RWPE2 (cell line): ENCODE results near the gene LILRB3.

Experiments
- ATAC-seq: fragments of 200-7000 bp; cut with Tn5 transposase; 3 replicates; pipeline ENCODE4 v1.9.1; 2021; ENCODE audit warnings: low read depth
- DNase-seq: peaks from one replicate; pipeline ENCODE4 v3.0.0-alpha.2; 2020; ENCODE audit warnings: low spot score
- H3K27ac ChIP-seq: fragments of 450-650 bp; 2 replicates; pipeline ENCODE4 v1.5.1; 2017; ENCODE audit warnings: mild to moderate bottlenecking; ENCODE audit not compliant: poor library complexity, severe bottlenecking
- H3K27me3 ChIP-seq: fragments of 250-450 bp; sonication (Bioruptor Pico); 2 replicates; pipeline ENCODE4 v1.5.1; 2021; ENCODE audit warnings: mild to moderate bottlenecking, moderate library complexity; ENCODE audit not compliant: insufficient read depth, poor library complexity, severe bottlenecking
- H3K36me3 ChIP-seq: fragments of 250-450 bp; sonication (Bioruptor Pico); 2 replicates; pipeline ENCODE4 v1.5.1; 2020; ENCODE audit warnings: low read depth, mild to moderate bottlenecking, moderate library complexity
- H3K4me1 ChIP-seq: fragments of 250-450 bp; sonication (Bioruptor Pico); 2 replicates; pipeline ENCODE4 v1.5.1; 2021; ENCODE audit warnings: mild to moderate bottlenecking, moderate library complexity; ENCODE audit not compliant: insufficient read depth, poor library complexity, severe bottlenecking
- H3K4me3 ChIP-seq: fragments of 250-450 bp; sonication (Bioruptor Pico); 2 replicates; pipeline ENCODE4 v1.5.1; 2021; ENCODE audit warnings: mild to moderate bottlenecking, moderate library complexity; ENCODE audit not compliant: severe bottlenecking
- H3K9me3 ChIP-seq: fragments of 250-450 bp; sonication (Bioruptor Pico); 2 replicates; pipeline ENCODE4 v1.5.1; 2021; ENCODE audit warnings: mild to moderate bottlenecking, moderate library complexity; ENCODE audit not compliant: severe bottlenecking
- TF ChIP-seq, protein P1 (sequence below): fragments of 450-650 bp; IDR thresholded peaks from one replicate; pipeline ENCODE4 v1.5.1; 2017; ENCODE audit warnings: mild to moderate bottlenecking, moderate library complexity; ENCODE audit not compliant: poor library complexity, severe bottlenecking

Gene LILRB3

DNA sequence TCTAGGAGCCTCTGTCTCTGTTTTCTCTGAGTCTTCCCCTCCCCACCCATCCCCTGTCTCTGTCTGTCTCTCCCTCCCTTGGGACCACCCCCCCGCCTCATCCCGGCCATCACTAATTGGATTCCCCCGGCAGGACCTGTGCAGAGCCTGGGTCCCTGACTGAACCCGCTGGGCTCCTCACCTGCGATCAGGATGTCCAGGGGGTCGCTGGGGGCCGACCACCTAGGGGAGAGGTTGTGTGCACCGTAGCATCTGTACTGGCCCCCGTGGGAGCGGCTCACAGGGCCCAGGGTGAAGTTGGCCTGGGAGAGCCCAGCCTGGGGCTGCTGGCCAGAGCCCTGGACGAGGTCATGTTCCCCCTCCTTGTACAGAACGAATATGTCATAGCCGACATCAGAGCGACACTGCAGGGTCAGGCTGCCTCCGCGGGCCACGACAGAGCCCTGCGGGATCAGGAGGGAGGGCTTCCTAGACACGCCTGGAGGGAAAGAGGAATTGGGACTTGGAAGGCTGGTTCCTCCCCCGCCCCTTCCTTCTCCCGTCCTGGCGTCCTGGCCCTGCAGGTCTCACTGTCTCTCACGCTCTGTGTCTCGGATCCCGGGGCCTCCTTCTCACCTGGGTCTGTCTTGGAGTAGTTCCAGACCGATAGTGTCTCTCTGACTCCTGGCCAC is 32.4 kb upstream of the LILRB3 start:
- H3K27ac ChIP-seq = no peak overlapping the region
- DNase-seq (no peak), ATAC-seq (no peak)
- H3K27me3 ChIP-seq = peaks cover 29% of the 10 kb centered on the region
- no peaks in the 10 kb centered on the region for H3K36me3 ChIP-seq
- no peaks in the 10 kb centered on the region for H3K4me1 ChIP-seq
- H3K4me3 ChIP-seq = no peak overlapping the region
- TF ChIP-seq, protein P1, sequence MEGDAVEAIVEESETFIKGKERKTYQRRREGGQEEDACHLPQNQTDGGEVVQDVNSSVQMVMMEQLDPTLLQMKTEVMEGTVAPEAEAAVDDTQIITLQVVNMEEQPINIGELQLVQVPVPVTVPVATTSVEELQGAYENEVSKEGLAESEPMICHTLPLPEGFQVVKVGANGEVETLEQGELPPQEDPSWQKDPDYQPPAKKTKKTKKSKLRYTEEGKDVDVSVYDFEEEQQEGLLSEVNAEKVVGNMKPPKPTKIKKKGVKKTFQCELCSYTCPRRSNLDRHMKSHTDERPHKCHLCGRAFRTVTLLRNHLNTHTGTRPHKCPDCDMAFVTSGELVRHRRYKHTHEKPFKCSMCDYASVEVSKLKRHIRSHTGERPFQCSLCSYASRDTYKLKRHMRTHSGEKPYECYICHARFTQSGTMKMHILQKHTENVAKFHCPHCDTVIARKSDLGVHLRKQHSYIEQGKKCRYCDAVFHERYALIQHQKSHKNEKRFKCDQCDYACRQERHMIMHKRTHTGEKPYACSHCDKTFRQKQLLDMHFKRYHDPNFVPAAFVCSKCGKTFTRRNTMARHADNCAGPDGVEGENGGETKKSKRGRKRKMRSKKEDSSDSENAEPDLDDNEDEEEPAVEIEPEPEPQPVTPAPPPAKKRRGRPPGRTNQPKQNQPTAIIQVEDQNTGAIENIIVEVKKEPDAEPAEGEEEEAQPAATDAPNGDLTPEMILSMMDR = no peak
- no peaks in the 10 kb centered on the region for H3K9me3 ChIP-seq

DNA sequence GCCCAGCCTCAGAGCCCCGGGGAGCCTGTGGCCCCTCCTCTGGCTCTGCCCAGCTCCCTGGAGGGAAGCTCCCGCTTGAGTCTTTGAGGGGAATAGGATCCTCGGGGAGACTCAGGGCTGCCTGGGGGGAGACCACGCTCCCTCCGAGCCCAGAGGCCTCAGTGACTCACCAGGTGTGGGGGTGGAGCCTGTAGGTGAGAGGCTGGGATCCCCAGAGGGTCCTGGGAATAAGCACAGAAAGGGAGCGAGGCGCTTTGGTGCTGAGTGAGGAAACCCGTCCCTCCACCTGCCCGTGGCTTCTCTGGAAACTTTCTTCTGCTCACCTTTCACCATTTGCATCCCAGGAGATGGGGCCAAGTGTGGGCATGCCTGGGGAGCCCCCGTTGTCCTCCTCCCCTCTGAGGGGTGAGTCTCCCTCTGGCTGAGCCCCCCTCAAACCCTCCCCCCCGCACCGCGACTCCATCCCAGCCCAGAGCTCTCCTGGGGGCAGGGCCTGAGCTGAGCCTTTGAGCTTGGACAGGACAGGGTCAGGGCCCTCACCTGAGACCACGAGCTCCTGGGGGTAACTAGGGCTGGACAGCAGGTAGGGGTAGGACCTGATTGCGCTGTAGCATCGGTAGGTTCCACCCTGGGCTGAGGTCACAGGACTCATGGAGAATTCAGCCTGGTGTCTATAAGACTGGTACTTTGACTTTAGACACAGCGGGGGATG is 31.5 kb upstream of the LILRB3 start:
- peak; percentile 29; the same call in 2 of the 3 replicates for ATAC-seq
- no peak overlapping the region for H3K4me3 ChIP-seq

DNA sequence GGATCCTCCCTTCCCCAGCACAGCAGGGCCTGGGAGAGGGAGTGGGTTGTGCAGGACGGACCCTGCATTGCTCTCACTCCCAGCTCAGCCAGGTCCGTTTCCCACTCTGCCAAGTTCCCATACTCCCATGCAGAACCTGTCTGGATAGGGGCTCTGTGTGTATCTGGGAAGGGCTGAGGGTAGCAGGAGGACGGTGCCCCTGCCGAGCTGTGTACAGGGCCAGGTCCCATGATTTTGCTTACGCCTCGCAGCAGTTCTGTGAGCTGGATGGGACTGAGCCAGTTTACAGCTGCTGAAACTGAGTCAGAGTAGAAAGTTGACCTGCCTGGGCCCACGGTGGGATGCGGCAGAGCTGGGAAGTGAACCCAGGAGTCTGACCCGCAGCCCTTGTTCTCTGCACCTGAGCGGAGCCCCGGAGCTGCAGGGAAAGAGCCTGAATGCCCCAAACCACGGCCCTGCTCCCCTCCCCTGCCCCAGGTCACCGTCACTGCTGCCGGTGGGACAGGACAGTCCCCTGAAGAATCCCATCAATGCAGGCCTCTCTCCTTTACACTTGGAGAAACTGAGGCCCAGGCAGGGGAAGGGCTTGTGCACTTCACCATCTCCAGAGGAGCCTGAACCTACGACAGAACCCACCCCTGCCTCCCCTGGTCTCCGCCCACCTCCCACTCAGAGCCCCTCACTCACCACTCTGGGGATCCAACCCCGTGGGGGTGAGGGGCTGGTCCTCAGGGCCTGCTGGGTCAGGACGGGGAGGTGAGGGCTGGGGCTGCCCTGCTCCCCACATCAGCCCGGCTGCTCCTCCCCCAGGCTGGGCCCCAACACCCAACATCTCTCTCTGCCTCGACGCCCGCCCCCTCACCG is 30.8 kb upstream of the LILRB3 start:
- Histone ChIP-seq H3K36me3 (no peaks in the 10 kb centered on the region), H3K4me1 (no peaks in the 10 kb centered on the region), H3K27ac (no peak overlapping the region), H3K4me3 (no peak overlapping the region), H3K9me3 (no peaks in the 10 kb centered on the region), H3K27me3 (peaks cover 29% of the 10 kb centered on the region)
- DNase-seq (no peak), ATAC-seq (no peak)
- TF ChIP-seq, protein P1 = no peak

More for the DNA sequence above, 31.5 kb upstream of the LILRB3 start:
- Histone ChIP-seq H3K36me3 (no peaks in the 10 kb centered on the region), H3K4me1 (no peaks in the 10 kb centered on the region), H3K9me3 (no peaks in the 10 kb centered on the region), H3K27ac (no peak overlapping the region), H3K27me3 (peaks cover 29% of the 10 kb centered on the region)
- DNase-seq = no peak
- TF ChIP-seq, protein P1 = no peak

DNA sequence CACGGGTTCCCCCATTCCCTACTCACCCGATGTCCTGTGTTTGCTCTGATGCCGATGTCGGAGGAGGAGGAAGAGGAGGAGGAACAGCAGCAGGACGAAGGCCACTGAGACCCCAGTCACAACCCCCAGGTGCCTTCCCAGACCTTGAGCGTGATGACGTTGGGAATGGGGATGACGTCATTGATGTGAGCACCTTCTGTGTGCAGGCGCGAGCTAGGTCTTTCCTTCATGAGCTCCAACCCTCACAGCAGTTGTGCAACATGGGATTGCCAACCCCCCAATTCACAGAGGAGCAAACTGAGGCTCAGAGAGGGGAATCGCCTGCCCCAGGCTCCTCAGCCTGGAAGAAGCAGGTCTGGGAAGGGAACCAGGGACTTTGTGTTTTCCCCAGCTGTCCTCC is 30.0 kb upstream of the LILRB3 start:
- Histone ChIP-seq H3K36me3 (no peaks in the 10 kb centered on the region), H3K4me3 (no peak overlapping the region), H3K27ac (no peak overlapping the region), H3K4me1 (no peaks in the 10 kb centered on the region), H3K27me3 (peaks cover 29% of the 10 kb centered on the region), H3K9me3 (no peaks in the 10 kb centered on the region)
- DNase-seq (no peak), ATAC-seq (no peak)
- TF ChIP-seq, protein P1 = no peak
